ENCODE data around the gene CDK2AP2.
"Not testable (repeated sequence)": the region's sequence is repeated elsewhere in the genome, so short reads cannot be mapped to it uniquely, and the experiment has no call there.

CDK2AP2 gene, protein sequence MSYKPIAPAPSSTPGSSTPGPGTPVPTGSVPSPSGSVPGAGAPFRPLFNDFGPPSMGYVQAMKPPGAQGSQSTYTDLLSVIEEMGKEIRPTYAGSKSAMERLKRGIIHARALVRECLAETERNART

DNA sequence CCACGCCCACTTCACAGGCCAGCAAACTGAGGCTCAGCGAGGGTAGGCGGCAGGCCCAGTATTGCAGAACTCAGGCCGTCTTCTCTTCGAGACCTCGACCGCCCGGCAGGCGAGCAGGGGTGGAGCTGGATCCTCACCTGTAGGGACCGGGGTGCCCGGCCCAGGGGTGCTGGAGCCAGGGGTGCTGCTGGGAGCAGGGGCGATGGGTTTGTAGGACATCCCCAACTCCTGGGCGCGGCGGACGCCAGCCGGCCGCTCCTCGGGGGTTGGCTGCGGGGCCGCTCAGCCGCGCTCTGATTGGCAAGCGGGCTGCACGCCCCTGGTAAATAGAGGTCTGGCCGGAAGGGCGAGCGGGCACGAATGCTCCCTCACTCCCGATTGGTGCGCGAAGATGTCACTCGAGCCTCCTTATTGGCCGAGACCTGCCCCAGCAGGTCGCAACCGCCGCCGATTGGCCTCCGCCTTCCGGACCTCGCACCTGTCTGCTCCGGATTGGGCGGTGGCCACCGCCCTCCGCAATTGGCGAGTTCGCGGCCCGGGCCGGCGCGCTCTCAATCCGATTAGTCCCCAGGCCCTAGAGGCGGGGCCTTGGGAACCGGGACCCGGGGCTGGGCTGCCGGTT, at the start of gene CDK2AP2:
Gene CDK2AP2, minus strand, starts transcription at position 299 of the 622 bp plus-strand sequence. Its CDS starts 80 bp downstream, at position 219.
- DNase-seq: peak; percentile 98

DNA sequence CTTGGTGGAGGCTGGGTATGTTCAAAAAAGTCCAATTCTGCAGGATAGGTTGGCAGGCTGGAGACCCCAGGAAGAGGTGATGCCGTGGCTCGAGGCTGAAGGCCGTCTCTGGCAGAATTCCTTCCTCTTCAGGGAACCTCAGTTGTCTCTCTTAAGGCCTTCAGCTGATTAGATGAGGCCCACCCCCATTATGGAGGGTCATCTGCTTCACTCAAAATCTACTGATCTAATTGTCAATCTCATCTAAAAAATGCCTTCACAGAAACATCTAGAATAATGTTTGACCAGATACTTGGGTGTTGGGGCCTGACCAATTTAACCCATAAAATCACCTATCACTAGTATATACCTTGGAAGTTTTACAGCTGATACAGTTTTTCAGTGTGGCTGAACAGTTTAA, 48.3 kb upstream of the CDK2AP2 start:
- DNase-seq: no peak

DNA sequence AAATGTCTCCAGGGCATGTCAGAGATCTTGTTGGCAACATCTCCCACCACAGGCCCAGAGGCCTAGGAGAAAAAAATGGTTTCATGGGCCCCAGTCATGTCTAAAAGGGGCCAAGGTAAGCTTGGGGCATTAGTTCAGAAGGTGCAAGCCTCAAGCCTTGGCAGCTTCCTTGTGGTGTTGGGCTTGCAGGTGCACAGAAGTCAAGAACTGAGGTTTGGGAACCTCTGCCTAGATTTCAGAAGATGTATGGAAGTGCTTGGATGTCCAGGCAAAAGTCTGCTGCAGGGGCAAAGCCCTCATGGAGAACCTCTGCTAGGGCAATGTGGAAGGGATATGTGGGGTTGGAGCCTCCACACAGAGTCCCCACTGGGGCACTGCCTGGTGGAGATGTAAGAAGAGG, 43.7 kb upstream of the CDK2AP2 start:
- DNase-seq: not testable (repeated sequence)

DNA sequence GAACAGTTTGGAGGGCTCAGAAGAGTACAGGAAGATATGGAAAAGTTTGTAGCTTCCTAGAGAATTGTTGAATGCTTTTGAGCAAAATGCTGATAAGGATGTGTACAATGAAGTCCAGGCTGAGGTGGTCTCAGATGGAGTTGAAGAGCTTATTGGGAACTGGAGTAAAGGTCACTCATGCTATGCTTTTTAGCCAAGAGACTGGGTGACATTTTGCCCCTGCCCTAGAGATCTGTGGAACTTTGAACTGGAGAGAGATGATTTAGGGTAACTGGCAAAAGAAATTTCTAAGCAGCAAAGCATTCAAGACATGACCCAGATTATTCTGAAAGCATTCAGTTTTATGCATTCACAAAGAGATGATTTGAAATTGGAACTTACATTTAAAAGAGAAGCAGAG, 43.2 kb upstream of the CDK2AP2 start:
- no peak for DNase-seq

DNA sequence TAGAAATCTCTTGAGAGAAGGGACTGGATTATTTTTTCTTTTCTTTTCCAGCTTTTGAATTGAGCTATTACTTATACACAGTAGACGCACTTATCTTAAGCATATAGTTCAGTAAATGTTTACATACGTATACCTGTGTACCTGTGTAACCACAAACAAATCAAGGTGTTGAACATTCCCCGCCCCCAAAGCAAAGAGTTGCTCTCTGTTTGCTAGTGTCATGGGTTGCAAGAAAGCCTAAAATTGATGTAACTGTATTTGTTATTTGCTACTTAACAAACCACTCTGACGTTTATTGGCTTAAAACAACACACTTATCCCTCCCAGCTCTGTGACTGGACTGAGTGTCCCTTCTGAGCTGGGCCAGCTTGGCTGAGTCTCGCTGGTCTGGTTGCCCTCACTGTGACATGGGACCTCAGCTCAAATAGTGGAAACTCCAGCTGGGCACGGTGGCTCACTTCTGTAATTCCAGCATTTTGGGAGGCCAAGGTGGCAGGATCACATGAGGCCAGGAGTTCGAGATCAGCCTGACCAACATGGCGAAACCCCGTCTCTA, 40.7 kb upstream of the CDK2AP2 start:
- no peak for DNase-seq

DNA sequence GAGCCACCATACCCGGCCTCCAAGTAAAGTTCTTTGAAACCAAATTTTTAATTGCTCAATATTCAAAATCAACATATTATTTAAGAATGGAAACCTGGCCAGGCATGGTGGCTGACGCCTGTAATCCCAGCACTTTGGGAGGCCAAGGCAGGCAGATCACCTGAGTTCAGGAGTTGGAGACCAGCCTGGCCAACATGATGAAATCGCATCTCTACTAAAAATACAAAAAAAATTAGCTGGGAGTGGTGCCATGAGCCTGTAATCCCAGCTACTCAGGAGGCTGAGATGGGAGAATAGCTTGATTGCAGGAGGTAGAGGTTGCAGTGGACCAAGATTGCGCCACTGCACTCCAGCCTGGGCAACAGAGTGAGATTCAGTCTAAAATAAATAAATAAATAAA, 40.1 kb upstream of the CDK2AP2 start:
- DNase-seq: not testable (repeated sequence)

DNA sequence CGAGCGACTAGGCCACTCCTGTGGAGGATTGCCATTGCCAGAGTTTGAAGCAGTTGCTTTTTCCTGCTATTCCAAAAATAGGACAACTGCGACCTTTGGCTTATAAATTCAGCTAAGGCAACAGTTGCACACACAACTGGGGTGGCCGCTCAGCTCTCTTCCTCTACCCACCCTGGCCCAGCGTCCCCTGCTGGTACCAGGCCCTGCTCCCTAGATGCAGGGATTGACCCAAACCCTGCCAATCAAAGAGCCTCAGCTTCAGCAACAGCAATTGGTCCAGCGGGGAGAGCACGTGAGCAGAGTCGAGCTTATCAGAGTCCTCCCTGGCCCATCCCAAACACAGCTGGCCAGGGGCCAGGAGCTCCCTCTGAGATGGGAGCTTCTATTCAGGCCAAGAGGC, 37.3 kb upstream of the CDK2AP2 start:
- no peak for DNase-seq

DNA sequence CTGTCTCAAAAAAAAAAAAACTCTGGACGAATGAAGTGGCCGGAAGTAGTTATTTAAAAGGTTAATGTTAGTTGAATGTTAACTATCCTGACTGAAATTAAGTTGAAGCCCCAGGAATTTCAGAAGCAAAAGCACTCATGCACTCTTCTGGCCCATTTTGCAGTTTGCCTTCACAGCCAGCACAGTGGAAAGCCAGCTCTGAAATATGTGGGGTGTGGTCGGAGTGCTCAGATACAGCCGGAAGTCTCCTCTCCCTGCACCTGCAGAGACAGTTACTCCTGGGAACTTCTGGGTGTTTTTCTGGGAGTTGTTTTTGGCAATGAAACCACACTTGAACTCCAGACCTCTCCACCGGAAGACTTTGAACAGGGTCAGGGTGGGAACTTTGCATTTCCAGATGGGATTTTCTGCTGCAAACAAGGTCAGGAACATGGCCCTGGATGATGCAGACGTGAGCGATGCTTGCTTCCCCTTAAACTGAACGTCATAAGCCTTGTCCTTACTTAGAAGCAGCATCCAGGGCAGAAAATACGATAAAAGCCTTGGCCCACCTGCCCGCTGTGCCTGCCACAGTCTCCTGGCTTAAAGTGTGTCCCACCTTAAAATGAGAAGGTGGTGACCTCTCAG, 36.8 kb upstream of the CDK2AP2 start:
- no peak for DNase-seq

DNA sequence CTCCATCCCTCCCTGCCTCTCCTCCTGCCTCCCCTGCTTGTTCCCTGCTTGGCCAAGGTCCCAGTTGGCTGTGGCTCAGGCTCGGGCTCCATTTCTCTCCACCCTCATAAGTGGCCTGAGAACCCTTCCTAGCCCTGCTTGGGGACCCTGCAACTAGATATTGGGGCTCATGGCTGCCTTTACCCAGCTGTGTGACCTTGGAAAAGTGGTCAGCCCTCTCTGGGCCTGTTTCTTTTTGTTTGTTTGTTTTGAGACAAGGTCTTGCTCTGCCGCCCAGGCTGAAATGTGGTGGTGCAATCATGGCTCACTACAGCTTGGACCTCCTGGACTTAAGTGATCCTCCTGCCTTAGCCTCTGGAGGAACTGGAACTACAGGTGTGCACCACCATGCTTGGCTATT, 35.6 kb upstream of the CDK2AP2 start:
- DNase-seq: no peak

DNA sequence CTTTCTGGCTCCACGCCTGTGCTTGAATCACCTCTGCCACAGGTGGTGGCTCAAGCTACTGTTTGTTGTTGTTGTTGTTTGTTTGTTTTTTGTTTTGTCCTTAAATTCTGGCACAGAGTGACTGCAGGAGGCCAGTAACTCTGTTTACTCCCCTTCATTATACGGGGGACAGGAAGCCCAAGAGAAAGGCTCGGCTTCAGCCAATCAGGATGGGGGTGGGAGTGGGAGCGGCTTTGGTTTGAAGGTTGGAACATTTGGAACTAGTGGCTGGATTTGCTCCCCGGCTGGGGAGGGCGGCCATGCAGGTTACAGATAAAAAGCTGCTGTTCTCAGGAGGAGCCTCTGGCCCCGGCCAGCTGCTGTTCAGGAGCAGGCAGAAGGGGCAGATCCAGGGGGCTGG, 35.0 kb upstream of the CDK2AP2 start:
- DNase-seq: no peak

DNA sequence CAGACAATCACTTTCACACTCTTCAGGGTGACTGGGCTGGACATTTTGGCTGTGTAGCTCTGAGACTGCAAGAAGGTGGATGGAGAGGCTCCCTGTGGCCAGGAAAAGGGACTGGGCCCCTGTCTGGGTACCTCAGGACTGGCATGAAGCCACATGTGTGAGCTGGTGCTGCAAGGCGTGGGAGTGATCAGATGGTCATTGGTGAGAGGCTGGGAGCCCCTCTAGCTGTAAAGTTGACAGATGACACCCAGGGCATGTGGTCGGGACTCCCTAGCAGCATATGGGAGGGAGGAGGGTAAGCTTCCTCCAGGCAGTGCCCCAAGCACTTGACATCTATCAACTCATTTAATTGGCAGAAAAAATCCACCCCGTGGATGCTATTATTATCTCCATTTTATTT, 34.2 kb upstream of the CDK2AP2 start:
- DNase-seq: no peak

DNA sequence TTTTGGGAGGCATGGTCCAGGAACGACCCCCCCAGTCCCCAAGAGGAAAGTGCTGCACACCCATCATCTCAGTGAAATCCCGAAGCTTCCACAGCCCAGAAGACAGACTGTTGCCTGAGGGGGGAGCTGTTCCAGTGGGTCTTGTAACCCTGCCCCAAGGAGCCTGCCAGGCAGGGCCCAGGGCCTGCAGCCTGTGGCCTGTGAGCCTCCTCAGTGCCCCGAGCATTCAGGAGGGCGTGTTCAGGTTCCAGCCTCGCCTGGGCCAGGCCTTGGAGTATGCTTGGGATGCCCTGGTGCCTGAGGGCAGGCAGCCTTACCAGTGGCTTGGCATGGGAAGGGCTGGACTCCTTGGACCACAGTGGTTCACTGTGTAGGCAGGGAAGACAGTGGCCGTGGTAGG, 33.2 kb upstream of the CDK2AP2 start:
- DNase-seq: no peak

DNA sequence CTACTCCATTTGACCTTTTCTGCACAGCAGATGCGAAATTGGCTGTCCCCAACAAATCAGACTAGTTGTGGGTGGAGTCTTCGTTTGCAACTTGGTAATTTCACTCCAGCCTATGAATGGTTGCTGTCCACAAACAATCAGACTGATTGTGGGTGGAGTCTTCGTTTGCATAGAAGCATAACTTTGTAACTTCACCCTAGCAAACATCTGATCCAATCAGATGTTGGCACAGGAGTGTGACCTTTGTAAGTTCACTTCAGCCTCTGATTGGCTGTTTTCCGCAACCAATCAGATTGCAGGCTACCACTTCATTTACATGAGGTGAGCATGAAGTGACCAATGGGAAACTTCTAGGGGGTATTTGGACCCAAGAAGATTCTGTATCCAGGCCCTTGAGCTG, 31.6 kb upstream of the CDK2AP2 start:
- DNase-seq: no peak

DNA sequence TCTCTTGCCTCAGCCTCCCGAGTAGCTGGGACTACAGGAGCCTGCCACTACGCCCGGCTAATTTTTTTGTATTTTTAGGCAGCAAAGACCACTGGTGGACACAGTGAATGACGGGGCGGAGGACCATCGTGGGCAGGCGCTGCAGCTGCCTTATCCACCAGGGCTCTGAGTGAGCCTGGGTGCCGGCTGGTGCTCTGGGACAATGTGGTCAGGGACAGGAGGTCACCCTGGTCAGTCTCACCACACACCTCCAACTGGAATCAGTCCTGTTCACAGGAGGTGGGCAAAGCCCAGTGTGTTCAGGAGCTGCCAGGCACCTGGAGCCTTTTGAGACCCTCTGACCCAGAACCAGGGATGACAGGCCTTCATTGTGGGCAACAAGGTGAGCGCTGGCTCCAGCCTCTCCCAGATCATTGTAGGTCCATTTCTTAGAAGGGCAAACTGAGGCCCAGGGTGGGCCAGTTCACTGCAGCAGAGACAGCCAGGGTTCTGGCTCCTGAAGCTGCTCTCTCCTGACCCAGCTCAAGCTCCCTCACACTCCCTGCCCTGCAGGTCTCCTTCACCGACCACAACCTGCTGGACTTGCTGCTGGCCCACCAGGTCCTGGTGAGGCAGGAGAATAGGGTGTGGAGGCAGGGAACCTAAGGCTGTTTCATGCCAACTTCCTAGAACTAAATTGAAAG, 31.0 kb upstream of the CDK2AP2 start:
- DNase-seq: no peak

DNA sequence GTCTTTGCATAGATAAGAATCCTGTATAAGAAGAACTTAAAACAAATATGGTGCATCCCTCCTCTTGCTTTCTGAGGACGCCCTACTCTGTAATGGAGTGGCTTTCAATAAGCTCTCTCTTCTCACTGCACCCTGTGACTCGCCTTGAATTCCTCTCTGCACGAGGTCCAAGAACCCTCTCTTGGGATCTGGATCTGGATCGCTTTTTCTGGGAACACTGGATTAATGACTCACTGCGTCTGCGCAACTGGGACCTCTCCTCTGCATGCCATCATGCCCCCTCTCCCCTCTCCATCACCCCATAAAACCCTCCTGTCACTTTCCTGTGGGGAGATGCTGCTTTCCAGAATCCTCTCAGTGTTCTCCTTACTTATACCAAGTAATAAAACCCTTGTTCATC, 30.3 kb upstream of the CDK2AP2 start:
- no peak for DNase-seq

DNA sequence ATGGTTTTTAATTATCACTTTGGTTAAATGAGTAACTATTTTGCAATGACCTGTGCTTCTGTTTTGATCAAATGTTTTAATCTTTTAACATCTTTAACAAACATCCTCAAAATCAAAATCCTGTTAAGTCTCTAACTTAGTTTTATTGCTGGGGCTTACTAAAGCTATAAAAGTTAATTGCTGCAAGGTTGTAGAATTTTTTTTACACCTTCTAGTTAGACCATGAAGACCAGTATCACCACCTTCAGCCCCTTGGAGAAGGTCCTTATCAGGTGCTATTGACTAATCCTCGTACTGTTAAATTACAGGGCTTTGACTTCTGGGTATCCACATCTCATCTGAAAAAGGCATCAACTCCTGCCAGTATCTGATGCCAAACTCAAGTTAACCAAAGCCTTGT, 27.6 kb upstream of the CDK2AP2 start:
- no peak for DNase-seq

DNA sequence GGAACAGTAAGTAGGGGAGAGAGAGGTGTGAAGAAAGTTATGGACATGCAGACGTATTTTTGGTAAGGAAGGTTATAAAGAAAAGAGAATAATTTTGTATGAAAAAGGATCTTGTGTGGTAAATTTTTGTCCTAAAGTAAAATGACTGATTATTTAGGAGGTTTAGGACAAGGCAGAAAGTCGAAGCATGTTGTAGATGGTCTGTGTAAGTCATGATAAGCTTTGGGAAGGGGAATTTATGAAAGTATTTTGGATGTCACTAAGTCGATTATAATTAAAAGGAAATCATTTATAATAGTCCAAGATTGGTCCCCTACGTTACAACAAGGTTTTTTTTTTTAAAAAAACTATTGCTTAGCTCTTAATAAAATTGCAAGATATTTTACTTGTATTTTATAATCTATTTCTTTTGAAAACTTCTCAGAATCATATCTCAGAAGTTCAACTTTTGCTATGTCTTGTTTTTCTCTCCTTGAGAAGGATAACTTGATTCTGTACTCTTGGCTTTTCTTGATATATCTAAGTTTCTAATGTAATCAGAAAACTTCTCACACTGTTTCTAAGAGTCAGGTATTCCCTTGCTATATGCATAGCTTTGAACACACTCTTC, 26.2 kb upstream of the CDK2AP2 start:
- DNase-seq: no peak

DNA sequence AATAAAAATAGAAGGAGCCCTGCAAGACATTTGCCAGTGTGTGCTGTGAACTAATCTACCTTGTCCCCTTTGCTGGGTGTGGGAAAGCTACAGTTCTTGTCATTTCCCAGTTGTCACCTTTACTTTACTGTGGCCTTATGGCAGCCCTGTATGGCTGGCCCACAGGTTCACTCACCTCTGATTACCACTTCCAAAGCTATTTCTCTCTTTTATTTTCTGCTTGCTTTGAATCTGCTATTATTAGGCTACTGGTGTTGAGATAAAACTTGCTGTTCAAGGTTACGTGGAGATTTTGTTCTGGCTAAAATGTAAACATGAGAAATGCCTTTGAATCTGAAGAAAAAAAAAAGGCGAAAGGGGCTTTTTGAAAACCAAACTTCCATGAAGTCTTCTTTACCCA, 24.9 kb upstream of the CDK2AP2 start:
- no peak for DNase-seq

DNA sequence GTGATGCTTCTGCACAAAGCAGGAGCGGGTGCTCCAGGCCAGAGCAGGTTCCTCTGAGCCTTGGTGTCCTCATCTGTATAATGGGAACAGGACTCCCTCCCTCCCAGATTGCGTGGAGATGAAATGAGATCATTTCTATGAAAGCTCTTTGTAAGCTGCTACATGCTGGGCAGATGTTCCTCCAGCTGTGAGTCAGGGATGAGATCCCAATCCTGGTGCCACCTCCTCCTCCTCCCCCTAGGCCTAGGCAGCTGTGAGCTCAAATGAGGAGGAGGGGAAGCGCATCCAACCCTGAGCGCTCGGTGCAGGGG, 22.3 kb upstream of the CDK2AP2 start:
- no peak for DNase-seq

DNA sequence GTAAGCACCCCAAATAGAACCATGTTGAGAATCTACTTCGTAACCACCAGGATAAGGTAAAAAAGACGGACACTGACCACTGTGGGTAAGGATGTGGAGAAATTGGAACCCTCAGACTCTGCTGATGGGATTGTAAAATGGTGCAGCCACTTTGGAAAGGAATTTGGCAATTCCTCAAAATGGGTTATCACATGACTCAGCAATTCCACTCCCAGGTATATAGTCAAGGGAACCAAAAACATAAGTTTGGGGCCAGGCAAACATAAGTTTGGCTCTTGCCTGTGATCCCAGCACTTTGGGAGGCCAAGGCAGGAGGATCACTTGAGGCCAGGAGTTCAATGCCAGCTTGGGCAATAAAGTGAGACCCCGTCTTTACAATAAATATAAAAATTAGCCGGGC, 20.4 kb upstream of the CDK2AP2 start:
- DNase-seq: no peak

DNA sequence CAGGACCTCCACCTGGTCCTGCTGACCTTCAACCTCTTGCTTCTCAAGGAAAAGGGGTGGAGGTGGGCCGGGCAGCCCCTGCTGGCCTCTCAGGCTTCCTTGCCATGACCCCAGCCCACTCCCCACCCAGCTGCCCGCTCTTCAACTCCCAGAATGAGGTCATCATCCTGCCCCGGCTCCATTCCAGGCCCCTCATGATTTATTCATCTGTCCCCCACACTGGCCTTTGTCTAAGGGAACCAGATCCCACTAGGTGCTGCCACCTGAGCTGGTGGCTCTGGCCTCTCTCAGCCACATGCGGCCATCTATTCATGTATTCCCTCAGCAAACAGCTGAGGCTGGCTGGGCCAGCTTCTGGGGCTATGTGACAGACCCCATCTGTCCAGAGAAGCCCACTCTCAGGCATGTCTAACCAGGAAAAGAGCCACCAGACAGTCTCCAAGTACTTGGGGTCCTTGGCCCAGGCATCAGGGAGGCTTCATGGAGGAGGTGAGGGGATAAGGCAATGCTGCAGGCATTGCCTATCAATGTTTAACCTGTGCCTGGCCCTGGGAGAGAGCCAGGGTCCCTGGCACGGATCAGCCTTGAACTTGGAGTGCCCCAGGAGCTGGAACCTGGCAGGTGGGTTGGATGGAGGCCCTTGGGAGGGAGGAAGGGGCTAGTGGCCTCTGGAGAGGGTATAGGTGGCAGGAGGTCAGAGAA, 17.5 kb upstream of the CDK2AP2 start:
- DNase-seq: no peak

DNA sequence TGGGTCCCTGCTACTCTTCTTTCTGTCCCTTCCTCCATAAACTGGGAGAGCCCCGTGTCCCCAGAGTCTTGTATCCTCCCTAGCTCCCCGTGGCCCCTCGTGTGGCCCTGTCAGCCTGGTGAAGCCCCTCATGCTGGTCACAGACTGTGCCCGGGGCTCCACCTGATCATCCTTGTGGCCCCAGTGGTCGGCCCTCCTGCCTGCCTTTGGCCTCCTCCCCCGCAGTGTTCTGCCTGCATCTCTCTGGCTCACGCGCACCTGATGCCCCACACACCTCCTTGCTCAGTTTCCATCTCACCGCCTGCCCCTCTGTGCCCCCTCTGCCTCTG, 16.5 kb upstream of the CDK2AP2 start:
- DNase-seq: no peak
